ENCODE results near the gene AFG1L.
"Not testable (repeated sequence)": the region's sequence is repeated elsewhere in the genome, so short reads cannot be mapped to it uniquely, and the experiment has no call there.

The AFG1L gene

GRCh38 chr6:108559884-108560462 is 265.1 kb downstream of the AFG1L start:
- peak; percentile 51 to 54 for DNase-seq

DNA sequence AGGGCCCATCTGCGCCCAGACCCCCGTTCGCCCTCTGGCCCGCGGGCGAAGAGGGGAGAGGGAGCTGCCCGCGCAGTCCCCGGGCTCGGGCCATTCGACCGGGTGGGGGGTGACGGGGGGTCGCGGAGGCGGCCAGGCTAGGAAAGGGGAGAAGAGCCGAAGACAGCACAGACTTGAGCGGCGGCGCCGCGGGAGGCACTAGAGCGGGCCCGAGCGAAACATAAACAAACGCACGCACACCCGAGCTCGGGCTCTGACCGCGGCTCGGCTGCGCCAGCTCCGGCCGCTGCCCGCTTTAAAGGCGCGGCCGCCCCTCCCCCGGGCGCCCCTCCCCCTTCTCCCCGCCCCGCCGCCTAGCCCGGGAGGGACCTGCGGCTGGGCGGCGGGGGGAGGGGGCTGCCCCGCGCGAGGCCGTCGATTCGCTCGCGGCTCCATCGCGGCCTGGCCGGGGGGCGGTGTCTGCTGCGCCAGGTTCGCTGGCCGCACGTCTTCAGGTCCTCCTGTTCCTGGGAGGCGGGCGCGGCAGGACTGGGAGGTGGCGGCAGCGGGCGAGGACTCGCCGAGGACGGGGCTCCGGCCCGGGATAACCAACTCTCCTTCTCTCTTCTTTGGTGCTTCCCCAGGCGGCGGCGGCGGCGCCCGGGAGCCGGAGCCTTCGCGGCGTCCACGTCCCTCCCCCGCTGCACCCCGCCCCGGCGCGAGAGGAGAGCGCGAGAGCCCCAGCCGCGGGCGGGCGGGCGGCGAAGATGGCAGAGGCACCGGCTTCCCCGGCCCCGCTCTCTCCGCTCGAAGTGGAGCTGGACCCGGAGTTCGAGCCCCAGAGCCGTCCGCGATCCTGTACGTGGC is 265.8 kb downstream of the AFG1L start, which contains the start of gene FOXO3:
FOXO3 (plus strand) TSS at position 455 of the 846 bp plus-strand sequence; CDS start at position 747, 292 bp downstream.
- DNase-seq, result peak; percentile 72 to 79

DNA sequence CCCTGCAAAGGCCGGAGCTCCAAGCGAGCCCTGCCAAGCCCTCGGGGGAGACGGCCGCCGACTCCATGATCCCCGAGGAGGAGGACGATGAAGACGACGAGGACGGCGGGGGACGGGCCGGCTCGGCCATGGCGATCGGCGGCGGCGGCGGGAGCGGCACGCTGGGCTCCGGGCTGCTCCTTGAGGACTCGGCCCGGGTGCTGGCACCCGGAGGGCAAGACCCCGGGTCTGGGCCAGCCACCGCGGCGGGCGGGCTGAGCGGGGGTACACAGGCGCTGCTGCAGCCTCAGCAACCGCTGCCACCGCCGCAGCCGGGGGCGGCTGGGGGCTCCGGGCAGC is 266.4 kb downstream of the AFG1L start:
- DNase-seq, result not testable (repeated sequence)

DNA sequence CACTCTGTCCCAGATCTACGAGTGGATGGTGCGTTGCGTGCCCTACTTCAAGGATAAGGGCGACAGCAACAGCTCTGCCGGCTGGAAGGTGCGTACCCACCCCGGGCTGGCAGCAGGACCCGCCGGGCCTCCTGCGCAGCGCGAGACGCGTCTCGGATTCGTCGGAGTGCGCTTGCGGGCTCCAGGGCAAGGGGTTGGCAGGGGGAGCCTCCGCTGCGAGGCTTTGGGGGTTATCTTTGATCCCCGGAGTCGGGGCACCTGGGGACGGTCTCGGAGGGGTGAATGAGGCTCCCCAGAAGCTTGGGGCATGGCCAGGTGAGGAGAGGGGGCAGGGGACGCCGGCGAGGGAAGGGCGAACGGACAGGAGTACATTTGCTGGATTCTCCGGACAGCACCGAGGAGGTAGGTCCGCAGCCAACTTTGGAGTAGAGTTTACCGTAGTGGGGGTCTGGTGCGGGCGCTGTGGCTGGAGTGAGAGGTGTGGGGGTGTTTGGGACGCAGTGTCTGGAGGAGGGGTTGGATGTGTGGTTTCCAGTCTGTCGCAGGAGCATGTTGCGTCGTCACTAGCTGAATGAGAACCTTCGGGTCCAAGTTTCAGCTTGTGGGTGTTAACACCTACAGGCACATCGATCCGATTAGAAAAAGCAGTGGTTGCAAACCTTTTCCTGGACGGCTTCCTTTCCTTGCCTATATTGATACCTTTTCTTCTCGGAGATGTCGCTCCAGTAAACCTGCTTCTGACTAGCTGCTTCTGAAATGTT is 267.1 kb downstream of the AFG1L start:
- DNase-seq, result peak in 1 of 2 experiments; percentile 31

GRCh38 chr6:108562503-108562993 is 267.7 kb downstream of the AFG1L start:
- DNase-seq, result peak; percentile 92

DNA sequence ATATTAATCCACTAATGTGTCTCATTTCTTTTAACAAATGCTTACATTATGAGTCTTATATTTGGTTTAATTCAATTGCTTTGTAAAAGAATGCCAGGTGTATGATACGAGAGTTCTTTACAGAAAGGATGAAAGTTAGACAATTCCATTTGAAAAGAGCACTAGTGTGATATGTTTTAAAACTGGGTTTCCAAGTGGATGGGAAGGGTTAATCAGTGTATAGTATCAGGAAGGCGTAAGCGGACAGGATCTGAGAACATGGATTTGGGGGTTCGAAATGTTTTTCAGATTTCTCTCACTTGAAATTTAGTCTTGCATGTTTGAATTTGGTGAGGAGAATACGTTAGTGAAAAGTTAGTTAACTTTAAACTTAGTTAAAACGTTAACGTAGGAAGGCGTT is 268.4 kb downstream of the AFG1L start:
- no peak for DNase-seq

GRCh38 chr6:108564178-108564577 is 269.3 kb downstream of the AFG1L start:
- no peak for DNase-seq

DNA sequence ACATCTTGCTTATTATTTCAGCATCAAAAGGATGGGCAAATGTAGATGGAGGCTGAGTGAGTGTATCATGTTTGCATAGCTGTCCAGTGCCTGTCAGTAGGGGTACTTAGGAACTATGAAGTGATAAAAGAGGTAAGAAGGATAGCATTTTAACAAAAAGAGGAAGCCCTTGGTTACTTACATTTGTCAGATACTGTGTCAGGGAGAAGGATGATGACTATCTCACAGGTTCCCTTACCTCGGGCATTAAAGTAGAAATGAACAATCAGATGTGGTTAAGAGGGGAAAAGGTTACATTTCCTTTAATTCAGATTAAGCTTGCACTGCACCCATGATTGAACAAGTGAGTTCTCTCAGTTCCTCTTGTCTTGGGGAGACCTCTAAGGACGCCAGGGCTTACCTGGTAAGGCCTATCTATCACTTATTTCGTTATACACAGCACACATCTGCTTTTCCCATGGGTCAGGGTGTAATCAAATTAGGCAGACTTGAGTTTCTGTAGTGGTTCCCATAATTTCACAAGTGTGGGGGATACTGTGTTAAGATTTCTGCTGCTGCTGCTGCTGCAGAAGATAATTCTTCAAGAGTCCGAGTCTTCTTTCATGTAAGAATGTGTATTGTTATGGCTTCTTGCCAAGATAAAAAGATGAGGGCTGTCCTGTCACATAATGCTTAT is 270.4 kb downstream of the AFG1L start:
- peak; percentile 76 to 83 for DNase-seq

DNA sequence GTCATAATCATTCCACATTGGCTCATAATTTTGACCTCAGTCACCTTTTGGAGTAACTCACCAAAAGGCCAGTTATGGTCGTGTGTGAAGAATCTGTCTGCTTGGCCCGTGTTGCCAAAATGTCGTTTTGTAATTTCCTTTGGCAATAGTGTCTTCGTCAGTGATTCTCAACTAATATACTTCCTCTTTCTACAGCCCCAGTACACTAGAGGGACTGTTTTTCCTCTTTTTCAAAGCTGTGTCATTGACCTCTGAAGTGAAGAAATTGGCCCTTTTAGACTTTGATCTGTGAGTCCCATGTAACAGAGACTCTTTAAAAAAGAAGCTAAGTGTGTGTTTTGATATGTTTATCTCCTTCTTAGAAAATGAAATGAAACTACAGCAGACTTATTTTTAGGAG is 271.0 kb downstream of the AFG1L start:
- peak; percentile 94 to 97 for DNase-seq

DNA sequence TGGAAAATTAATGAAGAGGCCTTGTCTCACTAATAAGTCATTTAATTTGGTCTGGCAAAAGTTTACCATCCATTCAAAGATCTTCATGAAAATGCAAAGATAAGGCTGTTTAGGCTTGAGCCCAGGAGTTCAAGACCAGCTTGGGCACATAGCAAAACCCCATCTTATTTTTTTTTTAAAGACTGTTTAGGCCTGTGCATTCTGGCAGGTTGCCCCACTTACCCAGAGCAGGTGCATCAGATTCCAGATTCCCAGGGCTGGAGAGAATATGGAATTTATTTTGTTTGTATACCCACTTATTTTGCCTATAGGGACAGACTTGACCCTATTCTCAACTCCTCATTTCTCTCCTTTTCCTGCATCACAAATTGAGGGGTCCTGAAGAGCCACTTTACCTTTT is 271.6 kb downstream of the AFG1L start:
- DNase-seq, result no peak

DNA sequence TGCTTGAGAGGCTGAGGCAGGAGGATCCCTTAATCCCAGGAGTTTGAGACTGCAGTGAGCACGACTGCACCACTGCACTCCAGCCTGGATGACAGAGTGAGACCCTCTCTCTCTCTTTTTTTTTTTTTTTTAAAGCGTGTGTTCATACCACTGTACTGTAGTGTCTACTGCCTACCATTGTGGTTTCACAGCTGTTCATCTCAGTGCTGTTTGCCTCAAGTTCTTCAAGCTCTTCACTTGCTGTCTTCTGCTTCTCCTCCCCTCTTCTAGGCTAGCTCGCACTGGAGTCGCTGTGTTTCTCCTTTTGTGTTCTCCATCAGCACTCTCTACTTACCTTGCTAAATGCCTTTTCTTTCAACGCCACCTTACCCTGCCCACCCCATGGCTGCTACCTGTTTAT is 273.2 kb downstream of the AFG1L start:
- no peak for DNase-seq

- DNase-seq, result no peak
Measured at GRCh38 chr6:108568551-108569305, 273.9 kb downstream of the AFG1L start.

- DNase-seq, result peak; percentile 20 to 40
Measured at GRCh38 chr6:108570517-108570916, 275.7 kb downstream of the AFG1L start.

GRCh38 chr6:108574457-108575141 is 279.7 kb downstream of the AFG1L start:
- DNase-seq, result no peak

Data from Kasumi-1 (cell line).